Activated CD4-positive, alpha-beta T cell treated with anti-CD3 and anti-CD28 coated beads for 36 hours (primary cell): ENCODE measurements around the gene GMNC. TPM values are rescaled to one million over a fixed set of nuclear protein-coding genes. Genes with fewer than 3 reads are reported as not detected.
"Not testable (repeated sequence)": the region's sequence is repeated elsewhere in the genome, so short reads cannot be mapped to it uniquely, and the experiment has no call there.

Experiments
- ATAC-seq: fragments of 200-7000 bp; cut with Tn5 transposase; one replicate; pipeline ENCODE4 v1.10.0; 2021; ENCODE audit warnings: mild to moderate bottlenecking, moderate library complexity
- CTCF ChIA-PET: fragments of 350-600 bp; sonication (Branson Sonifier 250); formaldehyde crosslinking; loops from one replicate; lab custom pipeline; 2021; ENCODE audit warnings: antibody characterized with exemption; lab: Charles Lee
- POLR2A ChIA-PET: fragments of 350-600 bp; sonication (Branson Sonifier 250); formaldehyde crosslinking; loops from one replicate; lab custom pipeline; 2021; ENCODE audit warnings: antibody characterized with exemption, inconsistent platforms; lab: Charles Lee
- DNase-seq: peaks from one replicate; pipeline ENCODE4 v3.0.0-alpha.2; 2020
- H3K27ac Mint-ChIP-seq: one replicate; pipeline ENCODE4 v1.8.0; 2021; ENCODE audit warnings: mixed read lengths
- H3K27me3 Mint-ChIP-seq: one replicate; pipeline ENCODE4 v1.8.0; 2021; ENCODE audit warnings: mixed read lengths
- H3K36me3 Mint-ChIP-seq: one replicate; pipeline ENCODE4 v1.8.0; 2021; ENCODE audit warnings: low read depth, mixed read lengths
- H3K4me1 Mint-ChIP-seq: one replicate; pipeline ENCODE4 v1.8.0; 2021; ENCODE audit warnings: mixed read lengths
- H3K4me3 Mint-ChIP-seq: one replicate; pipeline ENCODE4 v1.8.0; 2021; ENCODE audit warnings: mild to moderate bottlenecking, moderate library complexity, mixed read lengths
- H3K9me3 Mint-ChIP-seq: one replicate; pipeline ENCODE4 v1.8.0; 2021; ENCODE audit warnings: low read depth, mixed read lengths
- intact Hi-C, 2 experiments: fragments of 100-400 bp; cut with DNase I in 1 of 2; cut with micrococcal nuclease in 1 of 2; formaldehyde crosslinking; loops; one replicate each; pipeline versions ENCODE4 v1.14.2 to v1.15.1; 2022 to 2024; cut with DNase I, micrococcal nuclease
- total RNA-seq, 2 experiments: library from RNA; stranded (reverse); gene quantifications; one replicate each; pipeline ENCODE4 v1.2.3, GENCODE V29; 2021

GMNC gene
- not detected for total RNA-seq

GRCh38 chr3:190862209-190863118 lies at the start of gene GMNC:
GMNC (minus strand) TSS chr3:190862694; CDS start chr3:190862615, 79 bp downstream.
- peaks cover 7% of the 10 kb centered on the region for H3K4me1 Mint-ChIP-seq
- H3K27me3 Mint-ChIP-seq, result peaks cover 46% of the 10 kb centered on the region
- H3K9me3 Mint-ChIP-seq, result no peaks in the 10 kb centered on the region
- no peaks in the 10 kb centered on the region for H3K36me3 Mint-ChIP-seq
- POLR2A ChIA-PET, result no interaction called here
- CTCF ChIA-PET, result interaction anchor here (0.6 to 1.0 kb wide), 4 partner anchors 10 to 266 kb away, joined by 3 to 4 read pairs (median 4); no protein-coding TSS in a partner anchor
- DNase-seq, result peak; percentile 73
- H3K4me3 Mint-ChIP-seq, result peak within 1 kb of the TSS; percentile 35
- no peak within 1 kb of the TSS for H3K27ac Mint-ChIP-seq
- intact Hi-C loops, result no loop called here
- ATAC-seq, result peak; percentile 100

- intact Hi-C loops, result no loop called here
- DNase-seq (no peak), ATAC-seq (no peak)
- POLR2A ChIA-PET, result no interaction called here
- Mint-ChIP-seq H3K4me1 (no peaks in the 10 kb centered on the region), H3K4me3 (no peak overlapping the region), H3K27me3 (peaks cover 3% of the 10 kb centered on the region), H3K27ac (no peak overlapping the region), H3K9me3 (no peaks in the 10 kb centered on the region), H3K36me3 (no peaks in the 10 kb centered on the region)
- CTCF ChIA-PET, result no interaction called here
Measured at GRCh38 chr3:190911382-190911781, 48.9 kb upstream of the GMNC start.

- peaks cover 5% of the 10 kb centered on the region for H3K27me3 Mint-ChIP-seq
- no peak for ATAC-seq
- no peak overlapping the region for H3K27ac Mint-ChIP-seq
- DNase-seq, result no peak
- intact Hi-C loops, result no loop called here
- H3K36me3 Mint-ChIP-seq, result no peaks in the 10 kb centered on the region
- ChIA-PET POLR2A (no interaction called here), CTCF (no interaction called here)
- H3K9me3 Mint-ChIP-seq, result peaks cover 2% of the 10 kb centered on the region
- no peaks in the 10 kb centered on the region for H3K4me1 Mint-ChIP-seq
- H3K4me3 Mint-ChIP-seq, result no peak overlapping the region
Measured at GRCh38 chr3:190909908-190910307, 47.4 kb upstream of the GMNC start.

- ATAC-seq (no peak), DNase-seq (no peak)
- Mint-ChIP-seq H3K4me3 (no peak overlapping the region), H3K36me3 (no peaks in the 10 kb centered on the region), H3K27me3 (peaks cover 4% of the 10 kb centered on the region), H3K4me1 (no peaks in the 10 kb centered on the region), H3K9me3 (peaks cover 21% of the 10 kb centered on the region), H3K27ac (no peak overlapping the region)
- CTCF ChIA-PET, result interaction anchor here (1.2 to 1.3 kb wide), 2 partner anchors 11 to 19 kb away, joined by 3 read pairs; no protein-coding TSS in a partner anchor
- intact Hi-C loops, result no loop called here
- POLR2A ChIA-PET, result no interaction called here
Measured at GRCh38 chr3:190903156-190903555, 40.7 kb upstream of the GMNC start.

- ChIA-PET POLR2A (no interaction called here), CTCF (no interaction called here)
- Mint-ChIP-seq H3K36me3 (no peaks in the 10 kb centered on the region), H3K4me3 (no peak overlapping the region), H3K4me1 (no peaks in the 10 kb centered on the region), H3K27ac (no peak overlapping the region), H3K9me3 (peaks cover 25% of the 10 kb centered on the region), H3K27me3 (peaks cover 4% of the 10 kb centered on the region)
- intact Hi-C loops, result no loop called here
- DNase-seq (no peak), ATAC-seq (no peak)
Measured at GRCh38 chr3:190902292-190902691, 39.8 kb upstream of the GMNC start.

GRCh38 chr3:190892395-190892902 lies 30.0 kb upstream of the GMNC start:
- no peak for DNase-seq
- H3K9me3 Mint-ChIP-seq, result peaks cover 17% of the 10 kb centered on the region
- H3K27ac Mint-ChIP-seq, result no peak overlapping the region
- intact Hi-C loops, result no loop called here
- ATAC-seq, result no peak
- peaks cover 7% of the 10 kb centered on the region for H3K27me3 Mint-ChIP-seq
- no peaks in the 10 kb centered on the region for H3K36me3 Mint-ChIP-seq
- POLR2A ChIA-PET, result no interaction called here
- H3K4me3 Mint-ChIP-seq, result no peak overlapping the region
- no peaks in the 10 kb centered on the region for H3K4me1 Mint-ChIP-seq
- CTCF ChIA-PET, result interaction anchor here (1.2 kb wide), 1 partner anchor 8 kb away, joined by 3 read pairs; no protein-coding TSS in a partner anchor

GRCh38 chr3:190886945-190887344 lies 24.5 kb upstream of the GMNC start:
- no peaks in the 10 kb centered on the region for H3K9me3 Mint-ChIP-seq
- ChIA-PET POLR2A (no interaction called here), CTCF (interaction anchor here (1.1 kb wide), 1 partner anchor 162 kb away, joined by 3 read pairs; no protein-coding TSS in a partner anchor)
- no peak overlapping the region for H3K4me3 Mint-ChIP-seq
- DNase-seq (no peak), ATAC-seq (no peak)
- no peaks in the 10 kb centered on the region for H3K36me3 Mint-ChIP-seq
- no peaks in the 10 kb centered on the region for H3K4me1 Mint-ChIP-seq
- H3K27ac Mint-ChIP-seq, result no peak overlapping the region
- intact Hi-C loops, result no loop called here
- peaks cover 13% of the 10 kb centered on the region for H3K27me3 Mint-ChIP-seq

- Mint-ChIP-seq H3K27ac (no peak overlapping the region), H3K36me3 (no peaks in the 10 kb centered on the region), H3K4me1 (no peaks in the 10 kb centered on the region), H3K4me3 (no peak overlapping the region), H3K9me3 (no peaks in the 10 kb centered on the region), H3K27me3 (peaks cover 13% of the 10 kb centered on the region)
- ATAC-seq, result no peak
- ChIA-PET POLR2A (no interaction called here), CTCF (interaction anchor here (0.8 to 2.9 kb wide), 11 partner anchors 8 to 1486 kb away, joined by 3 to 13 read pairs (median 4); no protein-coding TSS in a partner anchor)
- intact Hi-C loops, result loop anchor here (1.0 to 5.0 kb wide), 3 partner anchors 167 to 1558 kb away; no protein-coding TSS in a partner anchor
- peak; percentile 56 for DNase-seq
Measured at GRCh38 chr3:190883973-190884832, 21.7 kb upstream of the GMNC start.

- ChIA-PET POLR2A (no interaction called here), CTCF (interaction anchor here (0.6 to 2.9 kb wide), 9 partner anchors 10 to 1487 kb away, joined by 3 to 13 read pairs (median 4); partner anchors contain the start of gene GMNC)
- ATAC-seq, result no peak
Measured at GRCh38 chr3:190883141-190883540, 20.6 kb upstream of the GMNC start.

GRCh38 chr3:190877925-190878324 lies 15.4 kb upstream of the GMNC start:
- H3K9me3 Mint-ChIP-seq, result no peaks in the 10 kb centered on the region
- POLR2A ChIA-PET, result no interaction called here
- ATAC-seq (no peak), DNase-seq (peak; percentile 43)
- H3K4me3 Mint-ChIP-seq, result no peak overlapping the region
- CTCF ChIA-PET, result no interaction called here
- intact Hi-C loops, result no loop called here
- no peaks in the 10 kb centered on the region for H3K4me1 Mint-ChIP-seq
- no peaks in the 10 kb centered on the region for H3K36me3 Mint-ChIP-seq
- H3K27me3 Mint-ChIP-seq, result no peaks in the 10 kb centered on the region
- H3K27ac Mint-ChIP-seq, result no peak overlapping the region

More at GRCh38 chr3:190883141-190883540, 20.6 kb upstream of the GMNC start:
- no peaks in the 10 kb centered on the region for H3K36me3 Mint-ChIP-seq
- intact Hi-C loops, result loop anchor here in 1 of 2 experiments (5.0 kb wide), 1 partner anchor 1559 kb away; no protein-coding TSS in a partner anchor
- H3K4me1 Mint-ChIP-seq, result no peaks in the 10 kb centered on the region
- no peaks in the 10 kb centered on the region for H3K9me3 Mint-ChIP-seq
- peaks cover 13% of the 10 kb centered on the region for H3K27me3 Mint-ChIP-seq
- no peak for DNase-seq
- H3K4me3 Mint-ChIP-seq, result no peak overlapping the region
- no peak overlapping the region for H3K27ac Mint-ChIP-seq

- H3K4me3 Mint-ChIP-seq, H3K4me1 Mint-ChIP-seq, CTCF ChIA-PET, H3K27me3 Mint-ChIP-seq, H3K36me3 Mint-ChIP-seq, H3K27ac Mint-ChIP-seq, intact Hi-C loops, H3K9me3 Mint-ChIP-seq, DNase-seq, POLR2A ChIA-PET, ATAC-seq: not testable (repeated sequence)
Measured at GRCh38 chr3:190876433-190876832, 13.9 kb upstream of the GMNC start.
